H9 (cell line): Measurements from ENCODE around the gene SLC31A2. TPM values are rescaled to one million over a fixed set of nuclear protein-coding genes. Genes with fewer than 3 reads are reported as not detected.

Experiments used
- DNase-seq: peaks from one replicate; pipeline ENCODE4 v3.0.0-alpha.2; 2017
- H2AFZ ChIP-seq: one replicate; pipeline ENCODE4 v1.6.1; 2013; ENCODE audit warnings: mild to moderate bottlenecking, low read length, control low read depth, moderate library complexity
- H2AK5ac ChIP-seq: 2 replicates; pipeline ENCODE4 v1.6.1; 2013; ENCODE audit warnings: low read length, control low read depth, mixed read lengths; ENCODE audit not compliant: insufficient read length
- H2BK120ac ChIP-seq: one replicate; pipeline ENCODE4 v1.6.1; 2013; ENCODE audit warnings: low read depth, mild to moderate bottlenecking, low read length, control low read depth, inconsistent platforms; ENCODE audit not compliant: poor library complexity, severe bottlenecking
- H2BK12ac ChIP-seq: 2 replicates; pipeline ENCODE4 v1.6.1; 2013; ENCODE audit warnings: low read length, control low read depth, mixed read lengths, low read depth; ENCODE audit not compliant: insufficient read length
- H2BK15ac ChIP-seq: 2 replicates; pipeline ENCODE4 v1.6.1; 2013; ENCODE audit warnings: low read depth, low read length, control low read depth
- H2BK20ac ChIP-seq: one replicate; pipeline ENCODE4 v1.6.1; 2013; ENCODE audit warnings: low read depth, mild to moderate bottlenecking, low read length, control low read depth, inconsistent platforms; ENCODE audit not compliant: poor library complexity, severe bottlenecking
- H2BK5ac ChIP-seq: 2 replicates; pipeline ENCODE4 v1.6.1; 2013; ENCODE audit warnings: low read length, control low read depth, mixed read lengths; ENCODE audit not compliant: insufficient read length
- H3K14ac ChIP-seq: 2 replicates; pipeline ENCODE4 v1.6.1; 2013; ENCODE audit warnings: low read length, control low read depth; ENCODE audit not compliant: insufficient read depth
- H3K18ac ChIP-seq: 2 replicates; pipeline ENCODE4 v1.6.1; 2013; ENCODE audit warnings: low read depth, mild to moderate bottlenecking, mixed read lengths, low read length, control low read depth; ENCODE audit not compliant: insufficient read length
- H3K23ac ChIP-seq: 2 replicates; pipeline ENCODE4 v1.6.1; 2013; ENCODE audit warnings: low read length, control low read depth, mixed read lengths, low read depth; ENCODE audit not compliant: insufficient read length
- H3K23me2 ChIP-seq: 2 replicates; pipeline ENCODE4 v1.6.1; 2013; ENCODE audit warnings: low read depth, mild to moderate bottlenecking, mixed read lengths, low read length, control low read depth; ENCODE audit not compliant: insufficient read length, poor library complexity, severe bottlenecking
- H3K27ac ChIP-seq: 2 replicates; pipeline ENCODE4 v1.5.1; 2013; ENCODE audit warnings: low read length, control low read depth, mixed read lengths, low read depth; ENCODE audit not compliant: insufficient read length
- H3K27me3 ChIP-seq: 2 replicates; pipeline ENCODE4 v1.6.1; 2013; ENCODE audit warnings: low read length, control low read depth, inconsistent platforms; ENCODE audit not compliant: insufficient read depth
- H3K4ac ChIP-seq: 2 replicates; pipeline ENCODE4 v1.6.1; 2013; ENCODE audit warnings: low read depth, mild to moderate bottlenecking, control low read depth, inconsistent platforms, low read length, moderate library complexity
- H3K4me1 ChIP-seq: 2 replicates; pipeline ENCODE4 v1.6.1; 2013; ENCODE audit warnings: low read length, control low read depth, inconsistent platforms; ENCODE audit not compliant: insufficient read depth
- H3K4me2 ChIP-seq: 2 replicates; pipeline ENCODE4 v1.6.1; 2013; ENCODE audit warnings: low read length, control low read depth, mixed read lengths; ENCODE audit not compliant: insufficient read length, insufficient read depth
- H3K56ac ChIP-seq: 2 replicates; pipeline ENCODE4 v1.6.1; 2013; ENCODE audit warnings: low read depth, mild to moderate bottlenecking, mixed read lengths, low read length, control low read depth; ENCODE audit not compliant: insufficient read length
- H3K79me1 ChIP-seq: 2 replicates; pipeline ENCODE4 v1.6.1; 2013; ENCODE audit warnings: low read depth, mild to moderate bottlenecking, moderate library complexity, low read length, control low read depth, inconsistent platforms; ENCODE audit not compliant: insufficient read depth, poor library complexity, severe bottlenecking
- H3K79me2 ChIP-seq: 2 replicates; pipeline ENCODE4 v1.6.1; 2013; ENCODE audit warnings: low read length, control low read depth, inconsistent platforms; ENCODE audit not compliant: insufficient read depth
- H3K9ac ChIP-seq: 2 replicates; pipeline ENCODE4 v1.6.1; 2013; ENCODE audit warnings: low read length, control low read depth, mixed read lengths; ENCODE audit not compliant: insufficient read length; ENCODE audit errors: extremely low read depth
- H3K9me3 ChIP-seq: one replicate; pipeline ENCODE4 v1.6.1; 2013; ENCODE audit warnings: low read depth, low read length, inconsistent platforms; ENCODE audit not compliant: control insufficient read depth
- H3T11ph ChIP-seq: one replicate; pipeline ENCODE4 v1.6.1; 2013; ENCODE audit warnings: mild to moderate bottlenecking, low read length, control low read depth, inconsistent platforms
- H4K20me1 ChIP-seq: one replicate; pipeline ENCODE4 v1.6.1; 2013; ENCODE audit not compliant: control insufficient read depth, insufficient read length, insufficient read depth
- H4K5ac ChIP-seq: 2 replicates; pipeline ENCODE4 v1.6.1; 2013; ENCODE audit warnings: low read depth, mild to moderate bottlenecking, mixed read lengths, low read length, control low read depth; ENCODE audit not compliant: insufficient read length
- H4K8ac ChIP-seq: replicated peaks from 2 replicates; pipeline ENCODE4 v1.6.1; 2013; ENCODE audit warnings: low read length, control low read depth, mixed read lengths, low read depth; ENCODE audit not compliant: insufficient read length
- H4K91ac ChIP-seq: 2 replicates; pipeline ENCODE4 v1.6.1; 2013; ENCODE audit warnings: low read depth, mild to moderate bottlenecking, moderate library complexity, mixed read lengths, low read length, control low read depth; ENCODE audit not compliant: insufficient read length
- H3K27ac Mint-ChIP-seq, 3 experiments: 2 replicates in 2 of 3; 3 replicates in 1 of 3; pipeline ENCODE4 v1.8.0; 2020 to 2021; ENCODE audit warnings: mixed read lengths in 3 of 3, mild to moderate bottlenecking in 1 of 3, moderate library complexity in 1 of 3
- H3K27me3 Mint-ChIP-seq: 2 replicates; pipeline ENCODE4 v1.8.0; 2021; ENCODE audit warnings: low read depth, mild to moderate bottlenecking, moderate library complexity, mixed read lengths
- H3K36me3 Mint-ChIP-seq, 3 experiments: 2 replicates in 2 of 3; 3 replicates in 1 of 3; pipeline ENCODE4 v1.8.0; 2020 to 2021; ENCODE audit warnings: low read depth in 3 of 3, mixed read lengths in 3 of 3; ENCODE audit not compliant: insufficient read depth in 1 of 3
- H3K4me1 Mint-ChIP-seq, 2 experiments: 2 replicates each; pipeline ENCODE4 v1.8.0; 2020; ENCODE audit warnings: mixed read lengths in 2 of 2
- H3K4me3 Mint-ChIP-seq, 2 experiments: 2 replicates in 1 of 2; 3 replicates in 1 of 2; pipeline ENCODE4 v1.8.0; 2020 to 2021; ENCODE audit warnings: mild to moderate bottlenecking in 2 of 2, mixed read lengths in 2 of 2, moderate library complexity in 1 of 2
- H3K9me3 Mint-ChIP-seq, 2 experiments: 2 replicates in 1 of 2; 3 replicates in 1 of 2; pipeline ENCODE4 v1.8.0; 2020; ENCODE audit warnings: mild to moderate bottlenecking in 2 of 2, mixed read lengths in 2 of 2, moderate library complexity in 1 of 2
- CTCF ChIP-seq: fragments of 200-600 bp; sonication (generic); conservative IDR thresholded peaks from 3 replicates; pipeline ENCODE4 v1.8.0; 2021; ENCODE audit warnings: antibody characterized with exemption, mild to moderate bottlenecking
- WGBS: extraction: QIAGEN DNeasy Blood & Tissue Kit; methylation state at CpG from one replicate; pipeline ENCODE4 v1.1.7; 2013; ENCODE audit warnings: missing lambda C conversion rate, low lambda C conversion rate, mixed read lengths; ENCODE audit not compliant: insufficient read length; ENCODE audit errors: extremely low coverage; 5-methylcytosine and 5-hydroxymethylcytosine counted together
- total RNA-seq: library from RNA; stranded (reverse); gene quantifications from 2 replicates; pipeline ENCODE4 v1.2.1, GENCODE V29; 2021

Gene SLC31A2
- total RNA-seq, 1 experiment from 2014 or later: 1.0 TPM

GRCh38 chr9:113129884-113130283, 20.9 kb upstream of the SLC31A2 start:
- Histone ChIP-seq H4K91ac (no peak overlapping the region), H2BK12ac (no peak overlapping the region), H3K18ac (no peak overlapping the region), H4K8ac (no peak overlapping the region), H4K20me1 (no peaks in the 10 kb centered on the region), H2AFZ (no peak overlapping the region), H3K4me2 (no peak overlapping the region), H3K27ac (no peak overlapping the region), H3K23ac (no peak overlapping the region), H3K4ac (no peak overlapping the region), H2BK120ac (no peak overlapping the region), H3K79me1 (no peaks in the 10 kb centered on the region), H2BK15ac (no peak overlapping the region), H3T11ph (no peak overlapping the region), H3K9ac (no peak overlapping the region), H3K56ac (no peak overlapping the region), H4K5ac (no peak overlapping the region), H2BK5ac (no peak overlapping the region), H3K4me1 (no peaks in the 10 kb centered on the region; the same call in 1 of the 2 replicates), H3K27me3 (no peaks in the 10 kb centered on the region), H3K23me2 (no peaks in the 10 kb centered on the region), H2BK20ac (no peak overlapping the region), H3K14ac (no peak overlapping the region), H2AK5ac (no peak overlapping the region), H3K9me3 (no peaks in the 10 kb centered on the region), H3K79me2 (no peaks in the 10 kb centered on the region)
- peaks cover 7 to 27% of the 10 kb centered on the region in 2 experiments; a peak in 4 of 5 replicates for H3K9me3 Mint-ChIP-seq
- H3K27ac Mint-ChIP-seq: no peak overlapping the region
- peaks cover 0 to 12% of the 10 kb centered on the region in 2 experiments; a peak in 2 of 4 replicates for H3K4me1 Mint-ChIP-seq
- DNase-seq: no peak
- H3K27me3 Mint-ChIP-seq: peaks cover 10% of the 10 kb centered on the region
- H3K36me3 Mint-ChIP-seq: no peaks in the 10 kb centered on the region; a peak in 1 of 7 replicates
- WGBS: no CpG with 5 or more reads among the region's 4 CpGs
- H3K4me3 Mint-ChIP-seq: no peak overlapping the region
- TF ChIP-seq CTCF: no peak
